SK-N-SH treated with all-trans-retinoic acid at 6 μM for 48 hours (cell line): ENCODE measurements around the gene ABLIM1.

Experiments used
- ATAC-seq: fragments of 200-7000 bp; cut with Tn5 transposase; 3 replicates; pipeline ENCODE4 v1.9.1; 2020; ENCODE audit warnings: mild to moderate bottlenecking, moderate library complexity
- ARNTL ChIP-seq: fragments of 450-650 bp; formaldehyde crosslinking; IDR thresholded peaks from 2 replicates; pipeline ENCODE4 v1.5.0; 2020; ENCODE audit warnings: low read depth, mild to moderate bottlenecking, moderate library complexity, borderline replicate concordance
- BACH2 ChIP-seq: fragments of 250-450 bp; sonication (Bioruptor Pico); IDR thresholded peaks from 2 replicates; pipeline ENCODE4 v1.9.0; 2021; ENCODE audit warnings: mild to moderate bottlenecking, borderline replicate concordance
- CSDC2 ChIP-seq: fragments of 250-450 bp; sonication (Bioruptor Pico); IDR thresholded peaks from 2 replicates; pipeline ENCODE4 v1.5.0; 2020; ENCODE audit warnings: mild to moderate bottlenecking, moderate library complexity
- CSRNP3 ChIP-seq: fragments of 250-450 bp; sonication (Bioruptor Pico); IDR thresholded peaks from 2 replicates; pipeline ENCODE4 v1.5.1; 2021; ENCODE audit warnings: mild to moderate bottlenecking, moderate library complexity
- ESRRG ChIP-seq: fragments of 250-450 bp; sonication (Bioruptor Pico); IDR thresholded peaks from 2 replicates; pipeline ENCODE4 v1.6.1; 2021; ENCODE audit warnings: mild to moderate bottlenecking
- GLIS3 ChIP-seq: fragments of 250-450 bp; sonication (Bioruptor Pico); IDR thresholded peaks from 2 replicates; pipeline ENCODE4 v1.5.0; 2020; ENCODE audit warnings: mild to moderate bottlenecking, moderate library complexity
- ISL1 ChIP-seq: fragments of 250-450 bp; sonication (Bioruptor Pico); IDR thresholded peaks from 2 replicates; pipeline ENCODE4 v2.1.2; 2022; ENCODE audit warnings: mild to moderate bottlenecking, moderate library complexity
- OSR1 ChIP-seq: fragments of 250-450 bp; sonication (Bioruptor Pico); IDR thresholded peaks from 2 replicates; pipeline ENCODE4 v1.8.0; 2022; ENCODE audit warnings: moderate library complexity, mild to moderate bottlenecking, inconsistent platforms
- PATZ1 ChIP-seq: fragments of 250-450 bp; sonication (Bioruptor Pico); IDR thresholded peaks from 2 replicates; pipeline ENCODE4 v1.8.0; 2020; ENCODE audit warnings: mild to moderate bottlenecking, moderate library complexity, borderline replicate concordance
- PPARA ChIP-seq: fragments of 250-450 bp; sonication (Bioruptor Pico); IDR thresholded peaks from 2 replicates; pipeline ENCODE4 v1.5.0; 2020; ENCODE audit warnings: mild to moderate bottlenecking, borderline replicate concordance
- RARB ChIP-seq: fragments of 250-450 bp; sonication (Bioruptor Pico); IDR thresholded peaks from 2 replicates; pipeline ENCODE4 v1.8.0; 2021; ENCODE audit warnings: mild to moderate bottlenecking, moderate library complexity
- SNAI2 ChIP-seq: fragments of 250-450 bp; sonication (Bioruptor Pico); IDR thresholded peaks from 2 replicates; pipeline ENCODE4 v1.5.0; 2020; ENCODE audit warnings: mild to moderate bottlenecking, moderate library complexity
- TCF4 ChIP-seq: fragments of 250-450 bp; sonication (Bioruptor Pico); IDR thresholded peaks from 2 replicates; pipeline ENCODE4 v1.8.0; 2021; ENCODE audit warnings: mild to moderate bottlenecking, moderate library complexity, borderline replicate concordance
- TSHZ2 ChIP-seq: fragments of 250-450 bp; sonication (Bioruptor Pico); IDR thresholded peaks from 2 replicates; pipeline ENCODE4 v1.5.0; 2020; ENCODE audit warnings: mild to moderate bottlenecking, moderate library complexity
- ZC3H10 ChIP-seq: fragments of 250-450 bp; sonication (Bioruptor Pico); IDR thresholded peaks from 2 replicates; pipeline ENCODE4 v1.5.1; 2021; ENCODE audit warnings: mild to moderate bottlenecking, moderate library complexity
- ZFP3 ChIP-seq: fragments of 250-450 bp; sonication (Bioruptor Pico); IDR thresholded peaks from 2 replicates; pipeline ENCODE4 v1.5.0; 2020; ENCODE audit warnings: mild to moderate bottlenecking, moderate library complexity
- ZFP30 ChIP-seq: fragments of 450-650 bp; formaldehyde crosslinking; IDR thresholded peaks from 2 replicates; pipeline ENCODE4 v1.5.0; 2022; ENCODE audit warnings: mild to moderate bottlenecking, moderate library complexity
- ZNF565 ChIP-seq: fragments of 450-650 bp; formaldehyde crosslinking; conservative IDR thresholded peaks from 2 replicates; pipeline ENCODE4 v1.5.0; 2020; ENCODE audit warnings: low read depth, mild to moderate bottlenecking, moderate library complexity
- ZNF70 ChIP-seq: fragments of 450-650 bp; formaldehyde crosslinking; IDR thresholded peaks from 2 replicates; pipeline ENCODE4 v1.5.0; 2020; ENCODE audit warnings: mild to moderate bottlenecking, moderate library complexity
- ZNF8 ChIP-seq: fragments of 450-650 bp; formaldehyde crosslinking; IDR thresholded peaks from 2 replicates; pipeline ENCODE4 v1.5.0; 2020; ENCODE audit warnings: mild to moderate bottlenecking, moderate library complexity
- TF ChIP-seq, protein P1 (sequence below): fragments of 250-450 bp; sonication (Bioruptor Pico); IDR thresholded peaks from 2 replicates; pipeline ENCODE4 v1.5.1; 2020; ENCODE audit warnings: low read depth, mild to moderate bottlenecking, moderate library complexity
- TF ChIP-seq, protein P2 (sequence below): fragments of 250-450 bp; sonication (Bioruptor Pico); IDR thresholded peaks from 2 replicates; pipeline ENCODE4 v1.8.0; 2021; ENCODE audit warnings: low read depth, mild to moderate bottlenecking, moderate library complexity, borderline replicate concordance

ABLIM1 gene

DNA sequence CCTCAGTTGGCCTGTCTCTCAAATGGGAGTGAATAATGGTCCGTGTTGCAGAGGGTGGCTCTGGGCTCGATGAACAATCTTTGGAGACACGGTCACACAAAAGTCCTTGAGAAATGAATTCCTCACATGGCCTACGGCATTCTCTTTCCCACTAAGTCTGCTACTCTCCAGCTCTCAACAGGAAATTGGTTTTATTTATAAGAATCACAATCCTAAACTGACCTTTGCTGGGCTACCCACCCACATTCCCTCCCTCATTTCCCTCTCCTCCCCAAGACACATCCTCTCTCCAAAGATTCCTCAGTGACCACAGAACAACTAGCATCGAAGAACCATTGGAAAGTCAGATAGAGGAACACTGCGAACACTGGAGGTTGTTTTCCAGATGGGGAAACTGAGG is 258.5 kb downstream of the ABLIM1 start:
- ATAC-seq = no peak
- TF ChIP-seq ZFP3 (CRISPR knock-in tag) = no peak
- no peak for TF ChIP-seq ZC3H10
- no peak for TF ChIP-seq ZNF8
- TF ChIP-seq ZFP30 (CRISPR knock-in tag) = no peak
- no peak for TF ChIP-seq CSDC2
- TF ChIP-seq, protein P1, sequence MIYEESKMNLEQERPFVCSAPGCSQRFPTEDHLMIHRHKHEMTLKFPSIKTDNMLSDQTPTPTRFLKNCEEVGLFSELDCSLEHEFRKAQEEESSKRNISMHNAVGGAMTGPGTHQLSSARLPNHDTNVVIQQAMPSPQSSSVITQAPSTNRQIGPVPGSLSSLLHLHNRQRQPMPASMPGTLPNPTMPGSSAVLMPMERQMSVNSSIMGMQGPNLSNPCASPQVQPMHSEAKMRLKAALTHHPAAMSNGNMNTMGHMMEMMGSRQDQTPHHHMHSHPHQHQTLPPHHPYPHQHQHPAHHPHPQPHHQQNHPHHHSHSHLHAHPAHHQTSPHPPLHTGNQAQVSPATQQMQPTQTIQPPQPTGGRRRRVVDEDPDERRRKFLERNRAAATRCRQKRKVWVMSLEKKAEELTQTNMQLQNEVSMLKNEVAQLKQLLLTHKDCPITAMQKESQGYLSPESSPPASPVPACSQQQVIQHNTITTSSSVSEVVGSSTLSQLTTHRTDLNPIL = no peak
- TF ChIP-seq, protein P2, sequence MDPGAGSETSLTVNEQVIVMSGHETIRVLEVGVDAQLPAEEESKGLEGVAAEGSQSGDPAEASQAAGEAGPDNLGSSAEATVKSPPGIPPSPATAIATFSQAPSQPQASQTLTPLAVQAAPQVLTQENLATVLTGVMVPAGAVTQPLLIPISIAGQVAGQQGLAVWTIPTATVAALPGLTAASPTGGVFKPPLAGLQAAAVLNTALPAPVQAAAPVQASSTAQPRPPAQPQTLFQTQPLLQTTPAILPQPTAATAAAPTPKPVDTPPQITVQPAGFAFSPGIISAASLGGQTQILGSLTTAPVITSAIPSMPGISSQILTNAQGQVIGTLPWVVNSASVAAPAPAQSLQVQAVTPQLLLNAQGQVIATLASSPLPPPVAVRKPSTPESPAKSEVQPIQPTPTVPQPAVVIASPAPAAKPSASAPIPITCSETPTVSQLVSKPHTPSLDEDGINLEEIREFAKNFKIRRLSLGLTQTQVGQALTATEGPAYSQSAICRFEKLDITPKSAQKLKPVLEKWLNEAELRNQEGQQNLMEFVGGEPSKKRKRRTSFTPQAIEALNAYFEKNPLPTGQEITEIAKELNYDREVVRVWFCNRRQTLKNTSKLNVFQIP (CRISPR knock-in tag) = no peak
- no peak for TF ChIP-seq SNAI2 (CRISPR knock-in tag)
- TF ChIP-seq TCF4 = no peak
- TF ChIP-seq OSR1 (CRISPR knock-in tag) = no peak
- no peak for TF ChIP-seq ISL1 (CRISPR knock-in tag)
- no peak for TF ChIP-seq ZNF70
- TF ChIP-seq BACH2 (CRISPR knock-in tag) = no peak
- no peak for TF ChIP-seq ARNTL (CRISPR knock-in tag)
- no peak for TF ChIP-seq RARB (CRISPR knock-in tag)
- TF ChIP-seq ZNF565 (CRISPR knock-in tag) = no peak
- TF ChIP-seq PATZ1 = no peak
- TF ChIP-seq, all 23 proteins: peak for 0

DNA sequence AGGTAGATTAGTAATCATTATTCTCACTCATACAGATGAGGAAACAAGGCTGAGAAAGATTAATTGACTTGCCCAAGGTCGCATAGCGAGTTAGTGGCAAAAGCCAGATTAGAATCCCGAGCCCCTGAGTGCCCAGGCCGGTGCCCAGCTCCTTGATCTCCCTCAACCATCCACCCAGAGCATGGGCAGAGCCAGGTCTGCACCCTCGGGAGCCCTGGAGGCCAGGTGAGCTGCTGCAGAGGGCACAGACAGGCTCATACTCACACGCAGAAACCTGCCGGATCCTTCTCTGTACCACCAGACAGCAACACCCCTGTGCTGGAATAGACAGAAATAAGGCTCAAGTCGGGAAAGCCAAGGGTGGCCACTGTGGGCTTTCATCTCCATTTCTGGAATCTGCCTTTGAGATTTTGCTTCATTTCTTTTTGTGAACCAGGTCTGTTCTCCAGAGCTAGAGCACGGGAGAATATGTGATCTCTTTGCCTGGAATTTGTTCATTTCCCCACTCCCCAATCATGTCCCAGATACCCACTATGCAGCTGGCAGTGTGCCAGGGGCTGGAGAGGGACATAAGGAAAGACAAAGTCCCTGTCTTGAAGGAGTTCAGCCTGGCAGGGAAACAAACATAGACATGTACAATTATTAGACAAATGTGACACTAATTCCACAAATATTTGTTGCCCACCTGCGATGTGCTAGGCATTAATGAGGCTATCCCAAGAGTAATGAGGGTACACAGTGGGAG is 259.3 kb downstream of the ABLIM1 start:
- TF ChIP-seq ZNF565 (CRISPR knock-in tag) (no peak), TSHZ2 (CRISPR knock-in tag) (no peak), PATZ1 (no peak), TCF4 (no peak), ZNF8 (no peak), ISL1 (CRISPR knock-in tag) (no peak), SNAI2 (CRISPR knock-in tag) (no peak), ESRRG (no peak), ZNF70 (no peak), BACH2 (CRISPR knock-in tag) (no peak), ZFP3 (CRISPR knock-in tag) (no peak), GLIS3 (CRISPR knock-in tag) (no peak), ARNTL (CRISPR knock-in tag) (no peak), ZFP30 (CRISPR knock-in tag) (no peak), OSR1 (CRISPR knock-in tag) (no peak), PPARA (no peak), ZC3H10 (no peak), CSRNP3 (no peak)
- TF ChIP-seq, protein P2 (CRISPR knock-in tag) = no peak
- TF ChIP-seq, protein P1 = no peak
- ATAC-seq = no peak
